Natural killer cell (primary cell): ENCODE results near the gene COA4. TPM values are rescaled to one million over a fixed set of nuclear protein-coding genes. Genes with fewer than 3 reads are reported as not detected.

ENCODE experiments used
- ATAC-seq, 3 donors: fragments of 150-1000 bp in 2 of 3; fragments of 200-7000 bp in 1 of 3; cut with Tn5 transposase; 1 replicate in 1 of 3; 2 replicates in 2 of 3; pipeline ENCODE4 v1.10.0; 2021; ENCODE audit warnings: mild to moderate bottlenecking in 2 of 3, moderate library complexity in 2 of 3
- DNase-seq, 2 donors: peaks; one replicate each; pipeline versions ENCODE4 v3.0.0 to v3.0.0-alpha.2; 2013 to 2021; ENCODE audit warnings: mixed read lengths in 1 of 2
- H3K27ac ChIP-seq: one replicate; pipeline ENCODE4 v1.5.1; 2013; ENCODE audit warnings: mild to moderate bottlenecking, low read length
- H3K27me3 ChIP-seq: one replicate; pipeline ENCODE4 v1.6.1; 2013; ENCODE audit warnings: low read length; ENCODE audit not compliant: control insufficient read depth, insufficient read depth
- H3K36me3 ChIP-seq: one replicate; pipeline ENCODE4 v1.6.1; 2013; ENCODE audit warnings: low read length; ENCODE audit not compliant: control insufficient read depth, insufficient read depth
- H3K4me1 ChIP-seq: one replicate; pipeline ENCODE4 v1.6.1; 2013; ENCODE audit warnings: low read length; ENCODE audit not compliant: control insufficient read depth, insufficient read depth
- H3K4me3 ChIP-seq: one replicate; pipeline ENCODE4 v1.5.1; 2013; ENCODE audit warnings: low read length
- H3K9me3 ChIP-seq: one replicate; pipeline ENCODE4 v1.6.1; 2013; ENCODE audit warnings: low read length; ENCODE audit not compliant: control insufficient read depth, insufficient read depth
- H3K27ac Mint-ChIP-seq, 2 donors: one replicate each; pipeline ENCODE4 v1.8.0; 2022; ENCODE audit warnings: mild to moderate bottlenecking in 2 of 2, mixed read lengths in 2 of 2, moderate library complexity in 1 of 2
- H3K27me3 Mint-ChIP-seq, 2 donors: one replicate each; pipeline ENCODE4 v1.8.0; 2022; ENCODE audit warnings: low read depth in 2 of 2, mixed read lengths in 2 of 2
- H3K36me3 Mint-ChIP-seq: one replicate; pipeline ENCODE4 v1.8.0; 2022; ENCODE audit warnings: mixed read lengths
- H3K4me1 Mint-ChIP-seq, 2 donors: one replicate each; pipeline ENCODE4 v1.8.0; 2022; ENCODE audit warnings: mixed read lengths in 2 of 2
- H3K4me3 Mint-ChIP-seq: one replicate; pipeline ENCODE4 v1.8.0; 2022; ENCODE audit warnings: mild to moderate bottlenecking, moderate library complexity, mixed read lengths
- H3K9me3 Mint-ChIP-seq, 2 donors: one replicate each; pipeline ENCODE4 v1.8.0; 2022; ENCODE audit warnings: mixed read lengths in 2 of 2
- CTCF ChIP-seq: fragments of 200-600 bp; IDR thresholded peaks from one replicate; pipeline ENCODE4 v1.8.0; 2022; ENCODE audit warnings: antibody characterized with exemption
- WGBS: methylation state at CpG from one replicate; pipeline ENCODE4 v1.1.7; 2013; ENCODE audit warnings: missing lambda C conversion rate; ENCODE audit not compliant: insufficient coverage; 5-methylcytosine and 5-hydroxymethylcytosine counted together
- intact Hi-C: fragments of 100-400 bp; cut with micrococcal nuclease; formaldehyde crosslinking; loops from one replicate; pipeline ENCODE4 v1.14.2; 2022
- total RNA-seq, 4 donors: library from RNA; stranded (reverse); fragments of 120-200 nt in 1 of 4; gene quantifications; one replicate each; pipeline versions ENCODE4 v1.2.3 to v1.2.4, GENCODE V29; 2013 to 2022

Gene COA4
- total RNA-seq, 3 donors from 2014 or later (not counting 1 experiment from before 2014, with no cell fraction given): 23.0 to 32.9 (median 26.0) TPM

- no peak for TF ChIP-seq CTCF
- DNase-seq: no peak
- Histone ChIP-seq H3K4me1 (no peaks in the 10 kb centered on the region), H3K9me3 (no peaks in the 10 kb centered on the region), H3K27ac (no peak overlapping the region), H3K4me3 (no peak overlapping the region), H3K27me3 (no peaks in the 10 kb centered on the region), H3K36me3 (peaks cover 1% of the 10 kb centered on the region)
- Mint-ChIP-seq H3K4me1 (no peaks in the 10 kb centered on the region), H3K9me3 (no peaks in the 10 kb centered on the region), H3K36me3 (no peaks in the 10 kb centered on the region), H3K27me3 (no peaks in the 10 kb centered on the region), H3K4me3 (no peak overlapping the region), H3K27ac (no peak overlapping the region)
- WGBS: 64% methylated on average over 2 of the region's 2 CpGs
- no peak for ATAC-seq
- intact Hi-C loops: no loop called here
Observed at GRCh38 chr11:73866586-73866996, 10.1 kb downstream of the COA4 start.

- H3K4me3 ChIP-seq: no peak overlapping the region
- Mint-ChIP-seq H3K9me3 (no peaks in the 10 kb centered on the region), H3K27ac (no peak overlapping the region), H3K36me3 (no peaks in the 10 kb centered on the region), H3K27me3 (no peaks in the 10 kb centered on the region), H3K4me3 (no peak overlapping the region), H3K4me1 (no peaks in the 10 kb centered on the region)
- intact Hi-C loops: no loop called here
- ATAC-seq: no peak
- H3K9me3 ChIP-seq: no peaks in the 10 kb centered on the region
- 97% methylated on average over 5 of the region's 5 CpGs for WGBS
- no peaks in the 10 kb centered on the region for H3K36me3 ChIP-seq
- no peak for TF ChIP-seq CTCF
- no peak overlapping the region for H3K27ac ChIP-seq
- H3K27me3 ChIP-seq: no peaks in the 10 kb centered on the region
- DNase-seq: no peak
- no peaks in the 10 kb centered on the region for H3K4me1 ChIP-seq
Observed at GRCh38 chr11:73866095-73866579, 10.5 kb downstream of the COA4 start.

- H3K27ac Mint-ChIP-seq: peak overlapping the region in 1 of 2 donors; percentile 11
- peaks cover 8% of the 10 kb centered on the region for H3K36me3 ChIP-seq
Observed at GRCh38 chr11:73862986-73863385, 13.7 kb downstream of the COA4 start.

More at GRCh38 chr11:73862986-73863385, 13.7 kb downstream of the COA4 start:
- no peak for ATAC-seq
- Mint-ChIP-seq H3K27me3 (no peaks in the 10 kb centered on the region), H3K4me1 (no peaks in the 10 kb centered on the region), H3K36me3 (peaks cover 7% of the 10 kb centered on the region), H3K9me3 (no peaks in the 10 kb centered on the region), H3K4me3 (no peak overlapping the region)
- no peak for DNase-seq
- Histone ChIP-seq H3K27me3 (no peaks in the 10 kb centered on the region), H3K9me3 (no peaks in the 10 kb centered on the region), H3K27ac (no peak overlapping the region), H3K4me3 (no peak overlapping the region), H3K4me1 (no peaks in the 10 kb centered on the region)
- whole genome bisulfite sequencing: 95% methylated on average over 4 of the region's 4 CpGs
- intact Hi-C loops: no loop called here
- TF ChIP-seq CTCF: no peak
